Measurements from ENCODE around the gene PRKAR1B.
A peak's percentile ranks its signal among the peaks of the same experiment; 100 is the strongest.

The PRKAR1B gene

GRCh38 chr7:638256-639011 is 88.6 kb downstream of the PRKAR1B start:
- DNase-seq, result no peak

- DNase-seq, result no peak
Measured at GRCh38 chr7:637826-638225, 89.3 kb downstream of the PRKAR1B start.

- DNase-seq, result peak; percentile 54
Measured at GRCh38 chr7:636396-636795, 90.7 kb downstream of the PRKAR1B start.

GRCh38 chr7:635687-636382 is 91.2 kb downstream of the PRKAR1B start:
- DNase-seq, result peak; percentile 8

GRCh38 chr7:635227-635626 is 91.9 kb downstream of the PRKAR1B start:
- no peak for DNase-seq

GRCh38 chr7:633381-634018 is 93.6 kb downstream of the PRKAR1B start:
- DNase-seq, result no peak

- no peak for DNase-seq
Measured at GRCh38 chr7:632831-633210, 94.3 kb downstream of the PRKAR1B start.

GRCh38 chr7:631964-632830 is 94.9 kb downstream of the PRKAR1B start:
- DNase-seq, result no peak

GRCh38 chr7:631291-631711 is 95.8 kb downstream of the PRKAR1B start:
- no peak for DNase-seq

- no peak for DNase-seq
Measured at GRCh38 chr7:630539-630938, 96.5 kb downstream of the PRKAR1B start.

GRCh38 chr7:630111-630511 is 97.0 kb downstream of the PRKAR1B start:
- no peak for DNase-seq

- no peak for DNase-seq
Measured at GRCh38 chr7:628826-629225, 98.3 kb downstream of the PRKAR1B start.

GRCh38 chr7:628402-628763 is 98.7 kb downstream of the PRKAR1B start:
- no peak for DNase-seq

GRCh38 chr7:627661-628401 is 99.2 kb downstream of the PRKAR1B start:
- no peak for DNase-seq

- DNase-seq, result no peak
Measured at GRCh38 chr7:625376-625971, 101.6 kb downstream of the PRKAR1B start.

- no peak for DNase-seq
Measured at GRCh38 chr7:623464-623863, 103.6 kb downstream of the PRKAR1B start.

- DNase-seq, result no peak
Measured at GRCh38 chr7:621572-622285, 105.4 kb downstream of the PRKAR1B start.

- no peak for DNase-seq
Measured at GRCh38 chr7:620885-621284, 106.2 kb downstream of the PRKAR1B start.

GRCh38 chr7:620056-620455 is 107.0 kb downstream of the PRKAR1B start:
- DNase-seq, result no peak

- DNase-seq, result no peak
Measured at GRCh38 chr7:619368-619840, 107.7 kb downstream of the PRKAR1B start.
